IMR-90 (cell line): ENCODE results near the gene SV2C. TPM values are rescaled to one million over a fixed set of nuclear protein-coding genes. Genes with fewer than 3 reads are reported as not detected.
"Not testable (repeated sequence)": the region's sequence is repeated elsewhere in the genome, so short reads cannot be mapped to it uniquely, and the experiment has no call there.

Experiments
- ATAC-seq: fragments of 200-7000 bp; cut with Tn5 transposase; 2 replicates; pipeline ENCODE4 v1.9.1; 2020; ENCODE audit warnings: low read depth, mild to moderate bottlenecking, moderate library complexity
- BruUV-seq: library from RNA; stranded (reverse); fragments of 400-500 nt; replicated peaks from 2 replicates; lab custom pipeline; 2021; lab: Mats Ljungman, UMichigan
- CTCF ChIA-PET: fragments of 300-600 bp; formaldehyde crosslinking; extraction: SDS; loops from one replicate; lab custom pipeline; 2021; ENCODE audit warnings: antibody characterized with exemption; lab: Yijun Ruan, JAX
- POLR2A ChIA-PET: fragments of 300-600 bp; sonication (Branson Sonifier 250); formaldehyde crosslinking; loops from one replicate; lab custom pipeline; 2022; ENCODE audit warnings: antibody characterized with exemption; ENCODE audit not compliant: unreplicated experiment; lab: Charles Lee
- DNase-seq: peaks from one replicate; pipeline ENCODE4 v3.0.0; 2013
- H2AFZ ChIP-seq: replicated peaks from 2 replicates; pipeline ENCODE3; 2013; ENCODE audit warnings: low read length, mild to moderate bottlenecking; ENCODE audit not compliant: poor library complexity
- H2AK5ac ChIP-seq: 2 replicates; pipeline ENCODE4 v1.6.1; 2013; ENCODE audit warnings: low read depth, low read length, inconsistent platforms
- H2AK9ac ChIP-seq: replicated peaks from 2 replicates; pipeline ENCODE3; 2013; ENCODE audit warnings: mild to moderate bottlenecking, low read depth, low read length, moderate library complexity; ENCODE audit not compliant: poor library complexity
- H2BK120ac ChIP-seq: 2 replicates; pipeline ENCODE4 v1.6.1; 2013; ENCODE audit warnings: low read depth, low read length, inconsistent platforms
- H2BK15ac ChIP-seq: 3 replicates; pipeline ENCODE4 v1.6.1; 2013; ENCODE audit warnings: low read depth, low read length, inconsistent platforms
- H2BK20ac ChIP-seq: 2 replicates; pipeline ENCODE4 v1.6.1; 2013; ENCODE audit warnings: low read depth, mild to moderate bottlenecking, inconsistent platforms, low read length, moderate library complexity
- H2BK5ac ChIP-seq: 2 replicates; pipeline ENCODE4 v1.6.1; 2013; ENCODE audit warnings: mild to moderate bottlenecking, low read depth, low read length, inconsistent platforms; ENCODE audit not compliant: poor library complexity, severe bottlenecking
- H3K14ac ChIP-seq: replicated peaks from 2 replicates; pipeline ENCODE4 v1.6.1; 2013; ENCODE audit warnings: low read depth, low read length, inconsistent platforms
- H3K18ac ChIP-seq: 2 replicates; pipeline ENCODE4 v1.6.1; 2013; ENCODE audit warnings: low read depth, low read length, control low read depth
- H3K23ac ChIP-seq: 2 replicates; pipeline ENCODE4 v1.6.1; 2013; ENCODE audit warnings: low read depth, low read length, inconsistent platforms
- H3K27ac ChIP-seq: 2 replicates; pipeline ENCODE4 v1.5.1; 2013; ENCODE audit warnings: mild to moderate bottlenecking, control low read depth, low read length; ENCODE audit not compliant: insufficient read depth
- H3K27me3 ChIP-seq: 2 replicates; pipeline ENCODE4 v1.6.1; 2013; ENCODE audit warnings: low read length; ENCODE audit not compliant: control insufficient read depth, insufficient read depth
- H3K36me3 ChIP-seq: 2 replicates; pipeline ENCODE4 v1.6.1; 2013; ENCODE audit warnings: low read length, mixed read lengths; ENCODE audit not compliant: control insufficient read depth, insufficient read depth
- H3K4ac ChIP-seq: 2 replicates; pipeline ENCODE4 v1.6.1; 2013; ENCODE audit warnings: low read depth, low read length, inconsistent platforms
- H3K4me1 ChIP-seq: 2 replicates; pipeline ENCODE4 v1.6.1; 2013; ENCODE audit warnings: low read length, mixed read lengths; ENCODE audit not compliant: control insufficient read depth, insufficient read depth
- H3K4me2 ChIP-seq: 2 replicates; pipeline ENCODE4 v1.6.1; 2013; ENCODE audit warnings: low read depth, mild to moderate bottlenecking, control low read depth, low read length, moderate library complexity
- H3K4me3 ChIP-seq: 2 replicates; pipeline ENCODE4 v1.5.1; 2013; ENCODE audit warnings: low read depth, mild to moderate bottlenecking, control low read depth, low read length, moderate library complexity; ENCODE audit not compliant: insufficient read depth
- H3K56ac ChIP-seq: 2 replicates; pipeline ENCODE4 v1.6.1; 2013; ENCODE audit warnings: low read length, inconsistent platforms; ENCODE audit not compliant: insufficient read depth; ENCODE audit errors: extremely low read depth
- H3K79me1 ChIP-seq, 2 experiments: 2 replicates each; pipeline ENCODE4 v1.6.1; 2013; ENCODE audit warnings: low read length in 2 of 2, inconsistent platforms in 1 of 2, low read depth in 1 of 2
- H3K9ac ChIP-seq: 2 replicates; pipeline ENCODE4 v1.6.1; 2013; ENCODE audit warnings: low read depth, low read length, control low read depth
- H3K9me1 ChIP-seq: 2 replicates; pipeline ENCODE4 v1.6.1; 2013; ENCODE audit warnings: low read length, inconsistent platforms; ENCODE audit not compliant: insufficient read depth
- H3K9me3 ChIP-seq: 2 replicates; pipeline ENCODE4 v1.6.1; 2013; ENCODE audit warnings: low read length; ENCODE audit not compliant: control insufficient read depth, insufficient read depth
- H4K20me1 ChIP-seq: 2 replicates; pipeline ENCODE4 v1.6.1; 2013; ENCODE audit warnings: low read length, inconsistent platforms; ENCODE audit not compliant: insufficient read depth
- H4K5ac ChIP-seq: 2 replicates; pipeline ENCODE4 v1.6.1; 2013; ENCODE audit warnings: mild to moderate bottlenecking, low read depth, low read length, control low read depth
- H4K8ac ChIP-seq, 2 experiments: 2 replicates each; pipeline ENCODE4 v1.6.1; 2013; ENCODE audit warnings: low read depth in 2 of 2, low read length in 2 of 2, control low read depth in 1 of 2, inconsistent platforms in 1 of 2
- H4K91ac ChIP-seq: 2 replicates; pipeline ENCODE4 v1.6.1; 2013; ENCODE audit warnings: low read depth, low read length, inconsistent platforms; ENCODE audit not compliant: insufficient read depth
- WGBS, 2 experiments: methylation state at CpG; one replicate each; pipeline versions ENCODE4 v1.1.5 to v1.1.7; 2013; ENCODE audit warnings: missing lambda C conversion rate in 2 of 2; ENCODE audit not compliant: insufficient read length in 1 of 2; ENCODE audit errors: extremely low coverage in 2 of 2; 5-methylcytosine and 5-hydroxymethylcytosine counted together
- dilution Hi-C: fragments of 300-500 bp; cut with HindIII; formaldehyde crosslinking; loops from one replicate; pipeline ENCODE4 v1.14.3; 2018; ENCODE audit warnings: low sequenced_read_pairs; ENCODE audit not compliant: unreplicated experiment
- in situ Hi-C: fragments of 300-500 bp; cut with MboI; formaldehyde crosslinking; loops from 3 replicates; pipeline ENCODE4 v1.14.3; 2019; ENCODE audit warnings: low sequenced_read_pairs, inconsistent platforms, mixed read lengths
- intact Hi-C: fragments of 100-400 bp; cut with micrococcal nuclease; formaldehyde crosslinking; loops from 2 replicates; pipeline ENCODE4 v1.10.0; 2022
- polyA plus RNA-seq, 3 experiments: library from polyadenylated mRNA; depleted of rRNA; stranded (reverse); fragments of >200 nt; gene quantifications; 2 replicates each; pipeline ENCODE4 v1.2.3, GENCODE V29; 2012; ENCODE audit warnings: low replicate concordance in 1 of 3
- total RNA-seq: library from RNA; depleted of rRNA; stranded (reverse); fragments of >200 nt; gene quantifications from 2 replicates; pipeline ENCODE4 v1.2.3, GENCODE V29; 2012

Gene SV2C
- total and polyA plus RNA-seq, 2 of the 4 experiments (the other 2 are of a cell fraction): not detected

DNA sequence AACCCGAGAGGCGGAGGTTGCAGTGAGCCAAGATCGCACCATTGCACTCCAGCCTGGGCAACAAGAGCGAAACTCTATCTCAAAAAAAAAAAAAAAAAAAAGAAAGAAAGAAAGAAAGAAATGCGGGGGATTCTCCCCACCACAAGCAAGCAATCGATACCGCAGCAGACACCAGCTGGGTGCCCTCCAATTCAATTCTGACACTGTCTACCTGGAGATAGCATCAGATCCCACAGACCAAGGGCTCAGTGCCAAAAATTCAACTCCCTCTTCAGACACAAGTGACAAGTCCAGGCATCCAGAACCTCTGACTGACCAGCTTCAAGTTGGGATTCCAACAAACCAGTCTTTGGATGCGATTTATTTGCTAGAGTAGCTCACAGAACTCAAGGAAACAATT, 286.5 kb downstream of the SV2C start:
- H2AK5ac ChIP-seq, intact Hi-C loops, H3K27ac ChIP-seq, CTCF ChIA-PET, in situ Hi-C loops, H3K4me1 ChIP-seq, H3K79me1 ChIP-seq, H3K4me2 ChIP-seq, H4K5ac ChIP-seq, H3K23ac ChIP-seq, H2BK20ac ChIP-seq, H3K56ac ChIP-seq, DNase-seq, H2BK5ac ChIP-seq, H4K8ac ChIP-seq, H3K9me3 ChIP-seq, H2AK9ac ChIP-seq, dilution Hi-C loops, H4K20me1 ChIP-seq, H2BK120ac ChIP-seq, H3K36me3 ChIP-seq, H3K27me3 ChIP-seq, H3K4me3 ChIP-seq, H3K18ac ChIP-seq, H3K9me1 ChIP-seq, H4K91ac ChIP-seq, H2BK15ac ChIP-seq, H3K4ac ChIP-seq, H3K9ac ChIP-seq, H3K14ac ChIP-seq, POLR2A ChIA-PET, ATAC-seq, BruUV-seq, H2AFZ ChIP-seq: not testable (repeated sequence)
- no CpG with 5 or more reads among the region's 8 CpGs for WGBS, 2 experiments
